ENCODE results near the gene TTBK2. TPM values are rescaled to one million over a fixed set of nuclear protein-coding genes. Genes with fewer than 3 reads are reported as not detected.
"Not testable (repeated sequence)": the region's sequence is repeated elsewhere in the genome, so short reads cannot be mapped to it uniquely, and the experiment has no call there.

The TTBK2 gene
- polyA plus RNA-seq, 1 of the 3 experiments (the other 2 are of a cell fraction) = 4.5 TPM

- no peaks in the 10 kb centered on the region for H4K20me1 ChIP-seq (ENCODE audit: insufficient read depth)
- TF ChIP-seq POLR2AphosphoS5 (IDR thresholded peaks at IDR 0.05; ENCODE audit: low read depth, low read length) = no peak
- TF ChIP-seq ELF1 (IDR thresholded peaks at IDR 0.05) = no peak
- TF ChIP-seq SIN3A (IDR thresholded peaks at IDR 0.05; ENCODE audit: borderline replicate concordance, low read depth, low read length) = no peak
- TF ChIP-seq PBX3 (IDR thresholded peaks at IDR 0.05) = no peak
- TF ChIP-seq CHD2 (IDR thresholded peaks at IDR 0.05; ENCODE audit: low read length, partially characterized antibody) = no peak
- no peak for TF ChIP-seq NRF1 (IDR thresholded peaks at IDR 0.05; ENCODE audit: low read depth, low read length)
- no peak for TF ChIP-seq TAF1 (IDR thresholded peaks at IDR 0.05; ENCODE audit: borderline replicate concordance, low read depth, low read length)
- TF ChIP-seq FOSL2 (IDR thresholded peaks at IDR 0.05; ENCODE audit: borderline replicate concordance, low read depth) = no peak
- no peak for TF ChIP-seq IRF3 (IDR thresholded peaks at IDR 0.05; ENCODE audit: low read depth, low read length)
- TF ChIP-seq TCF12 (IDR thresholded peaks at IDR 0.05) = no peak
- no peak for TF ChIP-seq GABPA (IDR thresholded peaks at IDR 0.05; ENCODE audit: low read depth)
- peaks cover 31% of the 10 kb centered on the region for H3F3A ChIP-seq (replicated peaks; ENCODE audit: insufficient read depth)
- 98% methylated on average over 4 of the region's 4 CpGs for WGBS (ENCODE audit: low lambda C conversion rate)
- H3K4me1 ChIP-seq (ENCODE audit: control insufficient read depth in 1 of 2, insufficient read depth in 2 of 2, low read depth in 1 of 2, low read length in 1 of 2) = peaks cover 0 to 8% of the 10 kb centered on the region in 2 experiments; a peak in 1 of 4 replicates
- no peak overlapping the region for H3K27ac ChIP-seq (ENCODE audit: low read depth in 2 of 2, low read length in 1 of 2)
- no peak overlapping the region for H3K4me3 ChIP-seq (ENCODE audit: low read depth in 2 of 2, low read length in 1 of 2)
- no peak overlapping the region for H2AFZ ChIP-seq (ENCODE audit: low read depth)
- H3K9me2 ChIP-seq = no peaks in the 10 kb centered on the region
- no peaks in the 10 kb centered on the region for H3K27me3 ChIP-seq (ENCODE audit: insufficient read depth)
- H3K4me2 ChIP-seq = no peak overlapping the region
- peaks cover 4% of the 10 kb centered on the region; the same call in 1 of the 2 replicates for H3K9me3 ChIP-seq
- H3K79me2 ChIP-seq (ENCODE audit: insufficient read depth) = no peaks in the 10 kb centered on the region
- CTCF ChIA-PET = no interaction called here
- no peak for DNase-seq
- H3K9ac ChIP-seq = no peak overlapping the region
- POLR2A ChIA-PET = no interaction called here
- H3K36me3 ChIP-seq (replicated peaks in 1 of 2; ENCODE audit: control insufficient read depth in 1 of 2, insufficient read depth in 2 of 2, low read length in 1 of 2) = peaks cover 38 to 80% of the 10 kb centered on the region in 2 experiments
Observed at GRCh38 chr15:42954291-42954690, 33.7 kb upstream of the TTBK2 start.

GRCh38 chr15:42948898-42949297, 28.3 kb upstream of the TTBK2 start:
- H4K20me1 ChIP-seq (ENCODE audit: insufficient read depth); H3F3A ChIP-seq (replicated peaks; ENCODE audit: insufficient read depth); H3K4me3 ChIP-seq (ENCODE audit: low read depth in 2 of 2, low read length in 1 of 2); H3K9me3 ChIP-seq; H3K9ac ChIP-seq; CTCF ChIA-PET; H3K27me3 ChIP-seq (ENCODE audit: insufficient read depth); H3K9me2 ChIP-seq; H3K27ac ChIP-seq (ENCODE audit: low read depth in 2 of 2, low read length in 1 of 2); DNase-seq; H3K4me1 ChIP-seq (ENCODE audit: control insufficient read depth in 1 of 2, insufficient read depth in 2 of 2, low read depth in 1 of 2, low read length in 1 of 2); H3K79me2 ChIP-seq (ENCODE audit: insufficient read depth); H3K4me2 ChIP-seq; H2AFZ ChIP-seq (ENCODE audit: low read depth); POLR2A ChIA-PET: not testable (repeated sequence)
- peaks cover 47 to 51% of the 10 kb centered on the region in 2 experiments for H3K36me3 ChIP-seq (replicated peaks in 1 of 2; ENCODE audit: control insufficient read depth in 1 of 2, insufficient read depth in 2 of 2, low read length in 1 of 2)
- 91% methylated on average over 3 of the region's 3 CpGs for WGBS (ENCODE audit: low lambda C conversion rate)

- Histone ChIP-seq H3K4me2 (no peak overlapping the region), H3K79me2 (ENCODE audit: insufficient read depth) (no peaks in the 10 kb centered on the region), H3K36me3 (replicated peaks in 1 of 2; ENCODE audit: control insufficient read depth in 1 of 2, insufficient read depth in 2 of 2, low read length in 1 of 2) (peaks cover 16 to 28% of the 10 kb centered on the region in 2 experiments), H2AFZ (ENCODE audit: low read depth) (no peak overlapping the region), H3K27me3 (ENCODE audit: insufficient read depth) (no peaks in the 10 kb centered on the region), H3F3A (replicated peaks; ENCODE audit: insufficient read depth) (peaks cover 2% of the 10 kb centered on the region), H4K20me1 (ENCODE audit: insufficient read depth) (no peaks in the 10 kb centered on the region), H3K9me2 (no peaks in the 10 kb centered on the region), H3K4me3 (ENCODE audit: low read depth in 2 of 2, low read length in 1 of 2) (no peak overlapping the region), H3K9me3 (no peaks in the 10 kb centered on the region), H3K27ac (ENCODE audit: low read depth in 2 of 2, low read length in 1 of 2) (no peak overlapping the region), H3K9ac (no peak overlapping the region), H3K4me1 (ENCODE audit: control insufficient read depth in 1 of 2, insufficient read depth in 2 of 2, low read depth in 1 of 2, low read length in 1 of 2) (no peaks in the 10 kb centered on the region)
- POLR2A ChIA-PET = no interaction called here
- CTCF ChIA-PET = no interaction called here
- no peak for DNase-seq
- WGBS (ENCODE audit: low lambda C conversion rate) = 100% methylated on average over 1 of the region's 1 CpG
- no peak for TF ChIP-seq MAX (IDR thresholded peaks at IDR 0.05; ENCODE audit: low read depth)
- TF ChIP-seq EP300 (IDR thresholded peaks at IDR 0.05; ENCODE audit: borderline replicate concordance in 1 of 2, low read depth in 1 of 2, low read length in 1 of 2) = no peak
- TF ChIP-seq PBX3 (IDR thresholded peaks at IDR 0.05) = no peak
- no peak for TF ChIP-seq ZBTB33 (IDR thresholded peaks at IDR 0.05; ENCODE audit: borderline replicate concordance, low read depth)
- TF ChIP-seq IRF3 (IDR thresholded peaks at IDR 0.05; ENCODE audit: low read depth, low read length) = no peak
- no peak for TF ChIP-seq FOXM1 (IDR thresholded peaks at IDR 0.05; ENCODE audit: low read depth)
- no peak for TF ChIP-seq YY1 (IDR thresholded peaks at IDR 0.05; ENCODE audit: low read depth)
Observed at GRCh38 chr15:42940527-42940926, 19.9 kb upstream of the TTBK2 start.

Measured in SK-N-SH (cell line).